ENCODE data around the gene DOCK4.

Gene DOCK4

GRCh38 chr7:111931016-111931517, 275.1 kb downstream of the DOCK4 start:
- Histone ChIP-seq H3K4me1 (no peaks in the 10 kb centered on the region), H3K4me3 (no peak overlapping the region), H3K27me3 (no peaks in the 10 kb centered on the region), H3K9me3 (no peaks in the 10 kb centered on the region), H3K36me3 (no peaks in the 10 kb centered on the region), H3K27ac (no peak overlapping the region)
- no peak for DNase-seq
- intact Hi-C loops (cut with DNase I; ENCODE audit: low total_unique reads) = no loop called here
- TF ChIP-seq CTCF (IDR thresholded peaks at IDR 0.05) = no peak

GRCh38 chr7:111929264-111929663, 276.9 kb downstream of the DOCK4 start:
- no peaks in the 10 kb centered on the region for H3K4me1 ChIP-seq
- peaks cover 0 to under 1% (median 0%) of the 10 kb centered on the region in 3 donors for H3K36me3 ChIP-seq
- H3K27me3 ChIP-seq = no peaks in the 10 kb centered on the region
- DNase-seq = no peak
- no peak overlapping the region for H3K4me3 ChIP-seq
- no peaks in the 10 kb centered on the region for H3K9me3 ChIP-seq
- H3K27ac ChIP-seq = no peak overlapping the region
- no peak for TF ChIP-seq CTCF (IDR thresholded peaks at IDR 0.05)
- intact Hi-C loops (cut with DNase I; ENCODE audit: low total_unique reads) = no loop called here

GRCh38 chr7:111927353-111928019, 278.7 kb downstream of the DOCK4 start:
- H3K4me3 ChIP-seq = no peak overlapping the region
- no peaks in the 10 kb centered on the region for H3K27me3 ChIP-seq
- no peaks in the 10 kb centered on the region for H3K9me3 ChIP-seq
- no peaks in the 10 kb centered on the region for H3K4me1 ChIP-seq
- no peak for TF ChIP-seq CTCF (IDR thresholded peaks at IDR 0.05)
- DNase-seq = no peak
- intact Hi-C loops (cut with DNase I; ENCODE audit: low total_unique reads) = no loop called here
- no peak overlapping the region for H3K27ac ChIP-seq
- H3K36me3 ChIP-seq = peaks cover 0 to 4% (median 0%) of the 10 kb centered on the region in 3 donors

- no peak for DNase-seq
- Histone ChIP-seq H3K4me3 (no peak overlapping the region), H3K36me3 (peaks cover 0 to 8% (median 0%) of the 10 kb centered on the region in 3 donors), H3K27ac (no peak overlapping the region), H3K9me3 (no peaks in the 10 kb centered on the region), H3K27me3 (no peaks in the 10 kb centered on the region), H3K4me1 (no peaks in the 10 kb centered on the region)
- no peak for TF ChIP-seq CTCF (IDR thresholded peaks at IDR 0.05)
- intact Hi-C loops (cut with DNase I; ENCODE audit: low total_unique reads) = no loop called here
Measured at GRCh38 chr7:111920329-111920728, 285.9 kb downstream of the DOCK4 start.

GRCh38 chr7:111919631-111920179, 286.5 kb downstream of the DOCK4 start:
- Histone ChIP-seq H3K27me3 (no peaks in the 10 kb centered on the region), H3K4me3 (no peak overlapping the region)
- intact Hi-C loops (cut with DNase I; ENCODE audit: low total_unique reads) = no loop called here

More at GRCh38 chr7:111919631-111920179, 286.5 kb downstream of the DOCK4 start:
- Histone ChIP-seq H3K36me3 (peaks cover 0 to 11% (median 0%) of the 10 kb centered on the region in 3 donors), H3K27ac (no peak overlapping the region), H3K9me3 (no peaks in the 10 kb centered on the region), H3K4me1 (no peaks in the 10 kb centered on the region)
- no peak for DNase-seq
- no peak for TF ChIP-seq CTCF (IDR thresholded peaks at IDR 0.05)
